K562 (cell line): ENCODE results near the gene CASKIN1. TPM values are rescaled to one million over a fixed set of nuclear protein-coding genes. Genes with fewer than 3 reads are reported as not detected.

Experiments used
- ATF4 ChIP-seq: fragments of 450-650 bp; formaldehyde crosslinking; IDR thresholded peaks from 2 replicates; pipeline ENCODE4 v1.4.0; 2022; ENCODE audit warnings: mild to moderate bottlenecking, moderate library complexity
- BCLAF1 ChIP-seq, 2 experiments: fragments of 450-650 bp in 1 of 2; IDR thresholded peaks; 2 replicates each; pipeline ENCODE4 v1.6.1; 2011 to 2017; ENCODE audit warnings: low read depth in 2 of 2, antibody characterized with exemption in 1 of 2, borderline replicate concordance in 1 of 2, low read length in 1 of 2, mild to moderate bottlenecking in 1 of 2, mixed read lengths in 1 of 2; ENCODE audit not compliant: control insufficient read depth in 1 of 2
- HNRNPL ChIP-seq: fragments of 200-400 bp; formaldehyde crosslinking; IDR thresholded peaks from 2 replicates; pipeline ENCODE4 v1.6.1; 2017; ENCODE audit warnings: low read depth, mild to moderate bottlenecking, low read length
- MAFK ChIP-seq: IDR thresholded peaks from 2 replicates; pipeline ENCODE4 v1.6.1; 2011; ENCODE audit warnings: low read length, improper control_type of control experiment
- MCM5 ChIP-seq: fragments of 450-650 bp; IDR thresholded peaks from 2 replicates; pipeline ENCODE4 v1.6.1; 2016; ENCODE audit warnings: low read depth
- PKNOX1 ChIP-seq: fragments of 450-650 bp; IDR thresholded peaks from 2 replicates; pipeline ENCODE4 v1.6.1; 2016
- STAT5A ChIP-seq: IDR thresholded peaks from 2 replicates; pipeline ENCODE4 v1.6.1; 2012; ENCODE audit warnings: low read length, inconsistent platforms, borderline replicate concordance
- THRA ChIP-seq: fragments of 450-650 bp; IDR thresholded peaks from 2 replicates; pipeline ENCODE4 v1.6.1; 2017; ENCODE audit warnings: mild to moderate bottlenecking, moderate library complexity
- VEZF1 ChIP-seq: fragments of 200-800 bp; sonication (Bioruptor generic); IDR thresholded peaks from 2 replicates; pipeline ENCODE4 v1.6.1; 2017; ENCODE audit warnings: missing genetic modification characterization, missing compliant biosample characterization
- ZBTB7A ChIP-seq: IDR thresholded peaks from 2 replicates; pipeline ENCODE4 v1.6.1; 2011; ENCODE audit warnings: low read depth, mild to moderate bottlenecking, low read length, moderate library complexity, borderline replicate concordance; ENCODE audit not compliant: control insufficient read depth
- ZEB2 ChIP-seq: fragments of 450-650 bp; IDR thresholded peaks from 2 replicates; pipeline ENCODE4 v1.6.1; 2016
- ZNF347 ChIP-seq: fragments of 450-650 bp; formaldehyde crosslinking; IDR thresholded peaks from 2 replicates; pipeline ENCODE4 v1.4.0; 2020; ENCODE audit warnings: low read depth, mild to moderate bottlenecking, moderate library complexity
- polyA plus RNA-seq, 8 experiments: library from polyadenylated mRNA; depleted of rRNA in 4 of 8; stranded (reverse) in 5 of 8; unstranded in 3 of 8; fragments of >200 nt; fragmentation: Nextera tagmentation in 2 of 8; fragmentation: Illumina TruSeq in 1 of 8; extraction: Ambion mirVana in 2 of 8; extraction: Trizol in 1 of 8; gene quantifications; 2 replicates each; pipeline versions ENCODE4 v1.2.1 to v1.2.3, GENCODE V29; 2011 to 2014; ENCODE audit warnings: inconsistent platforms in 1 of 8, missing spikeins in 1 of 8
- total RNA-seq, 7 experiments: library from RNA; depleted of rRNA in 6 of 7; stranded (reverse); fragments of >200 nt in 6 of 7; fragmentation: Illumina TruSeq in 2 of 7; extraction: Trizol in 2 of 7; gene quantifications; 2 replicates each; pipeline versions ENCODE4 v1.2.1 to v1.2.3, GENCODE V29; 2011 to 2021; ENCODE audit warnings: low replicate concordance in 1 of 7

CASKIN1 gene
- total and polyA plus RNA-seq, 9 of the 15 experiments (the other 6 are each of a cell fraction or from before 2014, with no cell fraction given), result 0.15 to 4.5 (median 1.5) TPM; not detected in 2

GRCh38 chr16:2147981-2148671 lies 48.3 kb downstream of the CASKIN1 start, which contains the start of gene RAB26 (continued):
- TF ChIP-seq ATF4 (CRISPR knock-in tag) (no peak), THRA (no peak), BCLAF1 (IDR thresholded peaks at IDR 0.05; ENCODE audit: borderline replicate concordance in 1 of 2, control insufficient read depth in 1 of 2, low read depth in 2 of 2, low read length in 1 of 2) (no peak), HNRNPL (peak; percentile 64; the same call in 1 of the 2 replicates), MAFK (no peak), ZEB2 (no peak), PKNOX1 (no peak), MCM5 (no peak), STAT5A (no peak), ZNF347 (CRISPR knock-in tag) (no peak), VEZF1 (CRISPR knock-in tag) (peak; percentile 84), ZBTB7A (peak; percentile 78; the same call in 1 of the 2 replicates)
- TF ChIP-seq, all 486 proteins: peak for 9
